SU-DHL-6 (cell line): ENCODE results near the gene TMEM30B.

Experiments
- H2AFZ ChIP-seq: fragments of 200-600 bp; sonication (generic); 2 replicates; pipeline ENCODE4 v1.6.1; 2014; ENCODE audit warnings: low read depth, mild to moderate bottlenecking, moderate library complexity, mixed read lengths, antibody characterized with exemption, low read length; ENCODE audit not compliant: severe bottlenecking
- H3F3A ChIP-seq: fragments of 200-600 bp; shearing (Covaris generic); 2 replicates; pipeline ENCODE4 v1.6.0; 2016; ENCODE audit warnings: antibody characterized with exemption, mild to moderate bottlenecking; ENCODE audit not compliant: insufficient read depth
- H3K27ac ChIP-seq: fragments of 200-600 bp; sonication (generic); 2 replicates; pipeline ENCODE4 v1.5.1; 2016; ENCODE audit warnings: low read depth, mild to moderate bottlenecking, low read length, moderate library complexity, mixed read lengths
- H3K27me3 ChIP-seq: fragments of 200-600 bp; sonication (generic), shearing (Covaris generic); 2 replicates; pipeline ENCODE4 v1.6.0; 2014; ENCODE audit warnings: mild to moderate bottlenecking, low read length
- H3K36me3 ChIP-seq: fragments of 200-600 bp; sonication (generic); 2 replicates; pipeline ENCODE4 v1.6.1; 2014; ENCODE audit warnings: mild to moderate bottlenecking, low read length, mixed read lengths
- H3K4me2 ChIP-seq: fragments of 300-600, 200-600 bp; shearing (Covaris generic), sonication (generic); 2 replicates; pipeline ENCODE4 v1.6.0; 2014; ENCODE audit warnings: low read length, low read depth, mild to moderate bottlenecking; ENCODE audit not compliant: poor library complexity, severe bottlenecking
- H3K4me3 ChIP-seq: fragments of 200-600 bp; sonication (generic); 2 replicates; pipeline ENCODE4 v1.5.1; 2014; ENCODE audit warnings: antibody characterized with exemption, low read length, mild to moderate bottlenecking, mixed read lengths; ENCODE audit not compliant: insufficient read depth, poor library complexity, severe bottlenecking
- H3K79me2 ChIP-seq: fragments of 200-600 bp; sonication (generic); 2 replicates; pipeline ENCODE4 v1.6.1; 2014; ENCODE audit warnings: mild to moderate bottlenecking, low read length, moderate library complexity; ENCODE audit not compliant: insufficient read depth
- H3K9ac ChIP-seq: fragments of 200-600 bp; sonication (generic); 2 replicates; pipeline ENCODE4 v1.7.0; 2014; ENCODE audit warnings: mild to moderate bottlenecking, low read length
- H3K9me2 ChIP-seq: fragments of 200-600 bp; sonication (generic); replicated peaks from 2 replicates; pipeline ENCODE4 v1.6.1; 2014; ENCODE audit warnings: low read length; ENCODE audit not compliant: insufficient read depth
- H3K9me3 ChIP-seq: fragments of 200-600 bp; sonication (generic); 2 replicates; pipeline ENCODE4 v1.6.1; 2014; ENCODE audit warnings: low read length, mixed read lengths; ENCODE audit not compliant: insufficient read depth
- H4K20me1 ChIP-seq: fragments of 200-600 bp; sonication (generic); 2 replicates; pipeline ENCODE4 v1.6.1; 2014; ENCODE audit warnings: low read depth, mild to moderate bottlenecking, antibody characterized with exemption, low read length, moderate library complexity, mixed read lengths
- EZH2phosphoT487 ChIP-seq: fragments of 200-600 bp; sonication (generic), shearing (Covaris generic); conservative IDR thresholded peaks from 2 replicates; pipeline ENCODE4 v1.6.1; 2018; ENCODE audit warnings: mild to moderate bottlenecking, antibody characterized with exemption, low read length, moderate library complexity, mixed read lengths
- TF ChIP-seq, protein P1 (sequence below): fragments of 200-600 bp; sonication (generic); IDR thresholded peaks from one replicate; pipeline ENCODE4 v1.5.1; 2017; ENCODE audit warnings: antibody characterized with exemption, mild to moderate bottlenecking, low read length, moderate library complexity; ENCODE audit not compliant: insufficient read depth, poor library complexity, severe bottlenecking

TMEM30B gene

DNA sequence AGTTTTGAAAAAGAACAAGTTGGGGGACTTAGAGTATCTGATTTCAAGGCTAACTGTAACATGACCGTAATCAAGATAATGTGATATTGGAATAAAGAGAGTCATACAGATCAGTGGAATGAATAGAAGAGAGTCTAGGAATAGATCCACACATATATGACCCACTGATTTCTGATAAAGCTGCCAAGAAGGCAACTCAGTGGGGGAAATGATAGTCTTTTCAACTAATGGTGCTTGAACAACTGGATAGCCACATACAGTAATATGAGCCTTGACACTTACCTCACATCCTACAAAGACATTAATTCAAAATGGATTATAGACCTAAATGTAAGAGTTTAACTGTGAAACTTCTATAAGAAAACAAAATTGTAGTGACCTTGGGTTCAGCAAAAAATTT, 44.0 kb upstream of the TMEM30B start:
- Histone ChIP-seq H3K36me3 (no peaks in the 10 kb centered on the region), H3K9me2 (no peaks in the 10 kb centered on the region), H3K4me3 (no peak overlapping the region), H3K9ac (no peak overlapping the region), H3K79me2 (no peaks in the 10 kb centered on the region), H3F3A (no peaks in the 10 kb centered on the region), H3K9me3 (no peaks in the 10 kb centered on the region), H3K27me3 (no peaks in the 10 kb centered on the region), H2AFZ (no peak overlapping the region), H3K27ac (no peak overlapping the region), H4K20me1 (no peaks in the 10 kb centered on the region), H3K4me2 (no peak overlapping the region)
- no peak for TF ChIP-seq EZH2phosphoT487
- TF ChIP-seq, protein P1, sequence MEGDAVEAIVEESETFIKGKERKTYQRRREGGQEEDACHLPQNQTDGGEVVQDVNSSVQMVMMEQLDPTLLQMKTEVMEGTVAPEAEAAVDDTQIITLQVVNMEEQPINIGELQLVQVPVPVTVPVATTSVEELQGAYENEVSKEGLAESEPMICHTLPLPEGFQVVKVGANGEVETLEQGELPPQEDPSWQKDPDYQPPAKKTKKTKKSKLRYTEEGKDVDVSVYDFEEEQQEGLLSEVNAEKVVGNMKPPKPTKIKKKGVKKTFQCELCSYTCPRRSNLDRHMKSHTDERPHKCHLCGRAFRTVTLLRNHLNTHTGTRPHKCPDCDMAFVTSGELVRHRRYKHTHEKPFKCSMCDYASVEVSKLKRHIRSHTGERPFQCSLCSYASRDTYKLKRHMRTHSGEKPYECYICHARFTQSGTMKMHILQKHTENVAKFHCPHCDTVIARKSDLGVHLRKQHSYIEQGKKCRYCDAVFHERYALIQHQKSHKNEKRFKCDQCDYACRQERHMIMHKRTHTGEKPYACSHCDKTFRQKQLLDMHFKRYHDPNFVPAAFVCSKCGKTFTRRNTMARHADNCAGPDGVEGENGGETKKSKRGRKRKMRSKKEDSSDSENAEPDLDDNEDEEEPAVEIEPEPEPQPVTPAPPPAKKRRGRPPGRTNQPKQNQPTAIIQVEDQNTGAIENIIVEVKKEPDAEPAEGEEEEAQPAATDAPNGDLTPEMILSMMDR: no peak

DNA sequence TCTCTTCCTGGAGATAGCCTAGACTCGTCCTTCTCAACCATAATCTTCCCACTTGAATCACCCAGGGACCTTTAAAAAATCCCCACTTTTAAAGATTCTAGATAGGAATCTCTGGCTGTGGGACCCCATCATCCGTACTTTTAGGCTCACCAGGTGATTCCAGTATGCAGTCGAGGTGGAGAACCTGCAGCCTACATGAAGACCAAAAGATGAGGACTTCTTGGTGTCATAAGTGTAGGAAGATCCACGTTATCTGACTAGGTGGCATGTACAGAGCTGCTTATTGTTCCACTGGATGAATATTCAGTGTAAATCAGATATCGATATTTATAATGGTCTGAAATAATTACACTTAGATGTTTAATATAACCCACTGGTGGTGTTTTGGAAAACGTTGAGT, 42.8 kb upstream of the TMEM30B start:
- H2AFZ ChIP-seq: no peak overlapping the region
- H3F3A ChIP-seq: no peaks in the 10 kb centered on the region
- H3K4me3 ChIP-seq: no peak overlapping the region
- no peaks in the 10 kb centered on the region for H3K27me3 ChIP-seq
- no peaks in the 10 kb centered on the region for H3K9me3 ChIP-seq
- no peaks in the 10 kb centered on the region for H3K9me2 ChIP-seq
- H3K36me3 ChIP-seq: no peaks in the 10 kb centered on the region
- H3K27ac ChIP-seq: no peak overlapping the region
- H3K79me2 ChIP-seq: no peaks in the 10 kb centered on the region
- no peaks in the 10 kb centered on the region for H4K20me1 ChIP-seq
- no peak overlapping the region for H3K4me2 ChIP-seq
- TF ChIP-seq EZH2phosphoT487: no peak
- TF ChIP-seq, protein P1: no peak
- no peak overlapping the region for H3K9ac ChIP-seq

DNA sequence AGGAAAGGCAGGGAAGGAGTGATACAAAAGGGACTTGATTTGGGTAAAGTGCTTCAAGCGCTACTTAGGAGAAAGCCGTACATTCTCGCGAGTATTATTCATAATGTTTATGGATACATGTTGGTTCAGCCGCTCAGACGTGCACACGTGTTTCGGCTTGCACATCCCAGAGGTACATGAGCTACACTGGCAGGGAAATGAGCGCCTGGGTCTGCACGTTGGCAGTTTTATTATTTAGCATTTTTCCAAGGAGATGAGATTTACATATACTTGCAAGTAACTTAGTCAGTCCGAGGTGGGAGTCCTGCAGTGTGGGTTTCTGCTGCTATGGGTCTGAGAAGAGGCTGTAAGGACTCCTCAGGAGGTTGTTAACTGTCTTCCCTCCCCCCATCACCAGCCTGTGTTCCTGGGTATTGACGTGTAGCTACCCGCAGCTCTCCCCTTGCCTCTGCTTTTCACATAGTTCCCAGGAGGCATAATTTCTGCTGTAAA, 41.7 kb upstream of the TMEM30B start:
- Histone ChIP-seq H3K27ac (no peak overlapping the region), H4K20me1 (no peaks in the 10 kb centered on the region), H2AFZ (no peak overlapping the region), H3F3A (no peaks in the 10 kb centered on the region), H3K79me2 (no peaks in the 10 kb centered on the region), H3K27me3 (no peaks in the 10 kb centered on the region), H3K4me3 (no peak overlapping the region), H3K36me3 (no peaks in the 10 kb centered on the region), H3K4me2 (no peak overlapping the region), H3K9me3 (no peaks in the 10 kb centered on the region), H3K9me2 (no peaks in the 10 kb centered on the region), H3K9ac (no peak overlapping the region)
- TF ChIP-seq, protein P1: no peak
- no peak for TF ChIP-seq EZH2phosphoT487
